HepG2 (cell line): ENCODE data around the gene TIMM9. TPM values are rescaled to one million over a fixed set of nuclear protein-coding genes. Genes with fewer than 3 reads are reported as not detected.

ENCODE experiments used
- ATF6 ChIP-seq: sonication (generic); formaldehyde crosslinking; conservative IDR thresholded peaks from 2 replicates; pipeline ENCODE4 v1.4.0; 2020; ENCODE audit warnings: missing genetic modification reagents
- CBX1 ChIP-seq: IDR thresholded peaks from one replicate; pipeline ENCODE4 v1.6.1; 2016; ENCODE audit warnings: antibody characterized with exemption, low read depth
- CC2D1A ChIP-seq: sonication (generic); formaldehyde crosslinking; IDR thresholded peaks from 2 replicates; pipeline ENCODE4 v1.8.1; 2023; ENCODE audit warnings: mild to moderate bottlenecking, missing genetic modification reagents
- CENPX ChIP-seq: sonication (generic); formaldehyde crosslinking; IDR thresholded peaks from 2 replicates; pipeline ENCODE4 v1.9.0; 2021; ENCODE audit warnings: mild to moderate bottlenecking, missing genetic modification reagents, moderate library complexity
- GATA4 ChIP-seq: sonication (generic); IDR thresholded peaks from 2 replicates; pipeline ENCODE4 v1.6.1; 2016; ENCODE audit warnings: antibody characterized with exemption, low read depth, borderline replicate concordance
- HOXA3 ChIP-seq: sonication (generic); formaldehyde crosslinking; IDR thresholded peaks from 2 replicates; pipeline ENCODE4 v1.5.0; 2020; ENCODE audit warnings: missing genetic modification reagents
- MTF2 ChIP-seq: sonication (generic); formaldehyde crosslinking; IDR thresholded peaks from 2 replicates; pipeline ENCODE4 v1.5.0; 2020; ENCODE audit warnings: missing genetic modification reagents, borderline replicate concordance
- NONO ChIP-seq, 2 experiments: fragments of 450-650 bp in 1 of 2; sonication (generic) in 1 of 2; formaldehyde crosslinking in 1 of 2; IDR thresholded peaks in 1 of 2; conservative IDR thresholded peaks in 1 of 2; 2 replicates each; pipeline versions ENCODE4 v1.6.1 to v1.8.0; 2017 to 2022; ENCODE audit warnings: mild to moderate bottlenecking in 1 of 2, missing genetic modification reagents in 1 of 2, moderate library complexity in 1 of 2
- PREB ChIP-seq: sonication (generic); formaldehyde crosslinking; IDR thresholded peaks from 2 replicates; pipeline ENCODE4 v1.4.0; 2020; ENCODE audit warnings: missing genetic modification reagents
- RELA ChIP-seq: sonication (generic); formaldehyde crosslinking; IDR thresholded peaks from 2 replicates; pipeline ENCODE4 v1.4.0; 2020; ENCODE audit warnings: missing genetic modification reagents
- TAF1 ChIP-seq: sonication (generic); formaldehyde crosslinking; IDR thresholded peaks from 2 replicates; pipeline ENCODE4 v1.4.0; 2020; ENCODE audit warnings: missing genetic modification reagents
- TAF15 ChIP-seq: fragments of 200-400 bp; formaldehyde crosslinking; IDR thresholded peaks from one replicate; pipeline ENCODE4 v1.6.1; 2018; ENCODE audit warnings: mild to moderate bottlenecking, low read depth, low read length; ENCODE audit not compliant: poor library complexity, severe bottlenecking
- ZMAT3 ChIP-seq: sonication (generic); formaldehyde crosslinking; conservative IDR thresholded peaks from 2 replicates; pipeline ENCODE4 v1.7.0; 2021; ENCODE audit warnings: missing genetic modification reagents
- ZNF431 ChIP-seq: sonication (generic); formaldehyde crosslinking; IDR thresholded peaks from 2 replicates; pipeline ENCODE4 v1.9.0; 2022; ENCODE audit warnings: missing genetic modification reagents, low read depth, mild to moderate bottlenecking, borderline replicate concordance
- ZNF570 ChIP-seq: sonication (generic); formaldehyde crosslinking; IDR thresholded peaks from 2 replicates; pipeline ENCODE4 v1.4.0; 2020; ENCODE audit warnings: mild to moderate bottlenecking, missing genetic modification reagents, borderline replicate concordance
- polyA plus RNA-seq, 8 experiments: library from polyadenylated mRNA; depleted of rRNA in 3 of 8; stranded (reverse) in 7 of 8; unstranded in 1 of 8; fragments of >200 nt; fragmentation: Illumina TruSeq in 4 of 8; extraction: Trizol in 4 of 8; gene quantifications; 2 replicates each; pipeline versions ENCODE4 v1.2.1 to v1.2.3, GENCODE V29; 2011 to 2016; ENCODE audit warnings: low read depth in 4 of 8, missing spikeins in 1 of 8, mixed read lengths in 1 of 8; ENCODE audit not compliant: insufficient read depth in 1 of 8
- total RNA-seq, 5 experiments: library from RNA; depleted of rRNA; stranded (reverse); fragments of >200 nt; fragmentation: Illumina TruSeq; extraction: Trizol; gene quantifications; 2 replicates each; pipeline ENCODE4 v1.2.3, GENCODE V29; 2016; ENCODE audit warnings: low read depth in 1 of 5
- TF ChIP-seq, protein P1 (sequence below): sonication (generic); formaldehyde crosslinking; IDR thresholded peaks from 2 replicates; pipeline ENCODE4 v1.4.0; 2020; ENCODE audit warnings: missing genetic modification reagents, borderline replicate concordance
- TF ChIP-seq, protein P2 (sequence below): IDR thresholded peaks from 2 replicates; pipeline ENCODE4 v1.6.1; 2016; ENCODE audit warnings: low read depth, control low read depth
- TF ChIP-seq, protein P3 (sequence below): sonication (generic); formaldehyde crosslinking; IDR thresholded peaks from 2 replicates; pipeline ENCODE4 v1.4.0; 2020; ENCODE audit warnings: missing genetic modification reagents

Gene TIMM9
- total and polyA plus RNA-seq, 2 of the 13 experiments (the other 11 are each of a cell fraction or from before 2014, with no cell fraction given) = 30.5 to 42.5 TPM

- TF ChIP-seq CENPX (CRISPR knock-in tag) = no peak
- no peak for TF ChIP-seq CC2D1A (CRISPR knock-in tag)
- TF ChIP-seq CBX1 = no peak
- TF ChIP-seq NONO (IDR thresholded peaks at IDR 0.05) = no peak
- TF ChIP-seq NONO (CRISPR knock-in tag; conservative IDR thresholded peaks at IDR 0.05) = no peak
- no peak; the same call in 1 of the 2 replicates for TF ChIP-seq HOXA3
- TF ChIP-seq, protein P1, sequence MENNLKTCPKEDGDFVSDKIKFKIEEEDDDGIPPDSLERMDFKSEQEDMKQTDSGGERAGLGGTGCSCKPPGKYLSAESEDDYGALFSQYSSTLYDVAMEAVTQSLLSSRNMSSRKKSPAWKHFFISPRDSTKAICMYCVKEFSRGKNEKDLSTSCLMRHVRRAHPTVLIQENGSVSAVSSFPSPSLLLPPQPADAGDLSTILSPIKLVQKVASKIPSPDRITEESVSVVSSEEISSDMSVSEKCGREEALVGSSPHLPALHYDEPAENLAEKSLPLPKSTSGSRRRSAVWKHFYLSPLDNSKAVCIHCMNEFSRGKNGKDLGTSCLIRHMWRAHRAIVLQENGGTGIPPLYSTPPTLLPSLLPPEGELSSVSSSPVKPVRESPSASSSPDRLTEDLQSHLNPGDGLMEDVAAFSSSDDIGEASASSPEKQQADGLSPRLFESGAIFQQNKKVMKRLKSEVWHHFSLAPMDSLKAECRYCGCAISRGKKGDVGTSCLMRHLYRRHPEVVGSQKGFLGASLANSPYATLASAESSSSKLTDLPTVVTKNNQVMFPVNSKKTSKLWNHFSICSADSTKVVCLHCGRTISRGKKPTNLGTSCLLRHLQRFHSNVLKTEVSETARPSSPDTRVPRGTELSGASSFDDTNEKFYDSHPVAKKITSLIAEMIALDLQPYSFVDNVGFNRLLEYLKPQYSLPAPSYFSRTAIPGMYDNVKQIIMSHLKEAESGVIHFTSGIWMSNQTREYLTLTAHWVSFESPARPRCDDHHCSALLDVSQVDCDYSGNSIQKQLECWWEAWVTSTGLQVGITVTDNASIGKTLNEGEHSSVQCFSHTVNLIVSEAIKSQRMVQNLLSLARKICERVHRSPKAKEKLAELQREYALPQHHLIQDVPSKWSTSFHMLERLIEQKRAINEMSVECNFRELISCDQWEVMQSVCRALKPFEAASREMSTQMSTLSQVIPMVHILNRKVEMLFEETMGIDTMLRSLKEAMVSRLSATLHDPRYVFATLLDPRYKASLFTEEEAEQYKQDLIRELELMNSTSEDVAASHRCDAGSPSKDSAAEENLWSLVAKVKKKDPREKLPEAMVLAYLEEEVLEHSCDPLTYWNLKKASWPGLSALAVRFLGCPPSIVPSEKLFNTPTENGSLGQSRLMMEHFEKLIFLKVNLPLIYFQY (CRISPR knock-in tag) = no peak
- 0 out of 2 replicates have a peak, but pooled peaks have one; percentile 68 for TF ChIP-seq ZMAT3 (CRISPR knock-in tag)
- TF ChIP-seq, protein P2, sequence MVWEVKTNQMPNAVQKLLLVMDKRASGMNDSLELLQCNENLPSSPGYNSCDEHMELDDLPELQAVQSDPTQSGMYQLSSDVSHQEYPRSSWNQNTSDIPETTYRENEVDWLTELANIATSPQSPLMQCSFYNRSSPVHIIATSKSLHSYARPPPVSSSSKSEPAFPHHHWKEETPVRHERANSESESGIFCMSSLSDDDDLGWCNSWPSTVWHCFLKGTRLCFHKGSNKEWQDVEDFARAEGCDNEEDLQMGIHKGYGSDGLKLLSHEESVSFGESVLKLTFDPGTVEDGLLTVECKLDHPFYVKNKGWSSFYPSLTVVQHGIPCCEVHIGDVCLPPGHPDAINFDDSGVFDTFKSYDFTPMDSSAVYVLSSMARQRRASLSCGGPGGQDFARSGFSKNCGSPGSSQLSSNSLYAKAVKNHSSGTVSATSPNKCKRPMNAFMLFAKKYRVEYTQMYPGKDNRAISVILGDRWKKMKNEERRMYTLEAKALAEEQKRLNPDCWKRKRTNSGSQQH (CRISPR knock-in tag) = peak; percentile 87; the same call in 1 of the 2 replicates
- TF ChIP-seq MTF2 (CRISPR knock-in tag) = no peak
- TF ChIP-seq ATF6 (CRISPR knock-in tag) = no peak
- TF ChIP-seq RELA (CRISPR knock-in tag) = no peak
- TF ChIP-seq PREB (CRISPR knock-in tag) = no peak
- peak; percentile 13; the same call in 1 of the 2 replicates for TF ChIP-seq ZNF431
- TF ChIP-seq, protein P3, sequence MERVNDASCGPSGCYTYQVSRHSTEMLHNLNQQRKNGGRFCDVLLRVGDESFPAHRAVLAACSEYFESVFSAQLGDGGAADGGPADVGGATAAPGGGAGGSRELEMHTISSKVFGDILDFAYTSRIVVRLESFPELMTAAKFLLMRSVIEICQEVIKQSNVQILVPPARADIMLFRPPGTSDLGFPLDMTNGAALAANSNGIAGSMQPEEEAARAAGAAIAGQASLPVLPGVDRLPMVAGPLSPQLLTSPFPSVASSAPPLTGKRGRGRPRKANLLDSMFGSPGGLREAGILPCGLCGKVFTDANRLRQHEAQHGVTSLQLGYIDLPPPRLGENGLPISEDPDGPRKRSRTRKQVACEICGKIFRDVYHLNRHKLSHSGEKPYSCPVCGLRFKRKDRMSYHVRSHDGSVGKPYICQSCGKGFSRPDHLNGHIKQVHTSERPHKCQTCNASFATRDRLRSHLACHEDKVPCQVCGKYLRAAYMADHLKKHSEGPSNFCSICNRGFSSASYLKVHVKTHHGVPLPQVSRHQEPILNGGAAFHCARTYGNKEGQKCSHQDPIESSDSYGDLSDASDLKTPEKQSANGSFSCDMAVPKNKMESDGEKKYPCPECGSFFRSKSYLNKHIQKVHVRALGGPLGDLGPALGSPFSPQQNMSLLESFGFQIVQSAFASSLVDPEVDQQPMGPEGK (CRISPR knock-in tag) = peak; percentile 47; the same call in 1 of the 2 replicates
- no peak for TF ChIP-seq GATA4
- no peak for TF ChIP-seq TAF15
- TF ChIP-seq TAF1 (CRISPR knock-in tag) = no peak; the same call in 1 of the 2 replicates
- no peak for TF ChIP-seq ZNF570 (CRISPR knock-in tag)
Measured at GRCh38 chr14:58426670-58427280, 556 bp downstream of the TIMM9 start (continued).
